Heart left ventricle (tissue), 16 donors: ENCODE data around the gene PRMT7. TPM values are rescaled to one million over a fixed set of nuclear protein-coding genes. Genes with fewer than 3 reads are reported as not detected.
A peak's percentile ranks its signal among the peaks of the same experiment; 100 is the strongest.

Experiments
- ATAC-seq, 4 donors: fragments of 200-7000 bp; cut with Tn5 transposase; one replicate each; pipeline ENCODE4 v1.9.1; 2020 to 2022; ENCODE audit warnings: moderate library complexity in 4 of 4, mild to moderate bottlenecking in 3 of 4, moderate number of reproducible peaks in 1 of 4
- DNase-seq, 5 donors: peaks; one replicate each; pipeline ENCODE4 v3.0.0-alpha.2; 2020
- H3K27ac ChIP-seq, 12 donors: fragments of 200-600 bp; sonication (generic) in 4 of 12; one replicate each; pipeline versions ENCODE4 v1.5.0 to v1.8.0; 2016 to 2022; ENCODE audit warnings: mild to moderate bottlenecking in 2 of 12
- H3K27me3 ChIP-seq, 9 donors: fragments of 200-600 bp; sonication (generic) in 2 of 9; one replicate each; pipeline versions ENCODE4 v1.5.1 to v1.8.0; 2016 to 2022; ENCODE audit warnings: mild to moderate bottlenecking in 3 of 9
- H3K36me3 ChIP-seq, 9 donors: fragments of 200-600 bp; sonication (generic) in 2 of 9; one replicate each; pipeline versions ENCODE4 v1.5.0 to v1.8.0; 2018 to 2022; ENCODE audit warnings: mild to moderate bottlenecking in 2 of 9
- H3K4me1 ChIP-seq, 12 donors: fragments of 200-600 bp; sonication (generic) in 4 of 12; one replicate each; pipeline versions ENCODE4 v1.5.0 to v1.8.0; 2016 to 2022; ENCODE audit warnings: mild to moderate bottlenecking in 3 of 12
- H3K4me3 ChIP-seq, 12 donors: fragments of 200-600 bp; sonication (generic) in 4 of 12; one replicate each; pipeline versions ENCODE4 v1.5.0 to v1.8.0; 2017 to 2022; ENCODE audit warnings: mild to moderate bottlenecking in 9 of 12, moderate library complexity in 4 of 12
- H3K9me3 ChIP-seq, 12 donors: fragments of 200-600 bp; sonication (generic) in 4 of 12; one replicate each; pipeline versions ENCODE4 v1.5.0 to v1.8.0; 2016 to 2022; ENCODE audit warnings: mild to moderate bottlenecking in 1 of 12
- POLR2A ChIP-seq, 2 donors: fragments of 450-650 bp; IDR thresholded peaks; one replicate each; pipeline ENCODE4 v1.6.1; 2017; ENCODE audit warnings: antibody characterized with exemption in 2 of 2, mild to moderate bottlenecking in 2 of 2, moderate library complexity in 2 of 2
- WGBS, 4 donors: extraction: QIAGEN DNeasy Blood & Tissue Kit in 2 of 4; methylation state at CpG; one replicate each; pipeline versions ENCODE4 v1.1.5 to v1.1.7; 2013 to 2018; 5-methylcytosine and 5-hydroxymethylcytosine counted together
- intact Hi-C, 10 donors: fragments of 100-400 bp; cut with DNase I; formaldehyde crosslinking; loops; one replicate each; pipeline versions ENCODE4 v1.11.1 to v1.14.2; 2022
- polyA plus RNA-seq, 2 donors: library from polyadenylated mRNA; stranded (reverse); fragments of 200-250 nt; gene quantifications; one replicate each; pipeline ENCODE4 v1.2.3, GENCODE V29; 2013
- total RNA-seq, 9 donors: library from RNA; depleted of rRNA in 2 of 9; stranded (reverse); fragments of >200 nt in 2 of 9; fragmentation: NEBNext Ultra II Directional in 3 of 9; extraction: Animal tissue kit (Norgen Biotek cat#: 25700) in 3 of 9; gene quantifications; one replicate each; pipeline versions ENCODE4 v1.1.0 to v1.2.4, GENCODE V29; 2016 to 2023
- TF ChIP-seq, protein P1 (sequence below), 12 donors: fragments of 200-600 bp; sonication (generic) in 4 of 12; IDR thresholded peaks; one replicate each; pipeline versions ENCODE4 v1.5.0 to v1.8.0; 2018 to 2022; ENCODE audit warnings: antibody characterized with exemption in 12 of 12, mild to moderate bottlenecking in 5 of 12
- donor health status: ischemic (EF 13 %, LVEDD 7.1; RV severe dilation, severe dysfunction).
- donor health status: healthy with polysubstance abuse.
- donor health status: DM: no; HTN: yes; CAD: no.
- donor health status: DM: no; HTN: no; CAD: no.
- donor health status: ischemic (EF 25% LVEDD 6.9; RV normal size, moderate dysfunction).
- donor health status: ischemic (EF 25% LVEDD 5.7; RV mildly dilated, moderate dysfunction).
- donor health status: healthy.
- donor health status: DM: yes; HTN: yes; CAD: no.
- donor health status: ischemic (EF 35%, LVEDD 5.7; RV mildly dilated, moderate dysfunction).
- donor health status: nonischemic (EF 11% LVEDD 7.7; RV severe dilation, severe dysfunction).
- donor health status: DM: yes; HTN: yes; CAD: no.
- donor health status: PGD.
- donor health status: ischemic (EF 29% LVEDD 5.4; RV normal size, mild dysfunction).
- donor health status: nonischemic (EF 23%, LVEDD 6.1; RV moderate dilation, normal function).

The PRMT7 gene
- total and polyA plus RNA-seq, 11 donors = 21.0 to 37.4 (median 30.7) TPM

DNA sequence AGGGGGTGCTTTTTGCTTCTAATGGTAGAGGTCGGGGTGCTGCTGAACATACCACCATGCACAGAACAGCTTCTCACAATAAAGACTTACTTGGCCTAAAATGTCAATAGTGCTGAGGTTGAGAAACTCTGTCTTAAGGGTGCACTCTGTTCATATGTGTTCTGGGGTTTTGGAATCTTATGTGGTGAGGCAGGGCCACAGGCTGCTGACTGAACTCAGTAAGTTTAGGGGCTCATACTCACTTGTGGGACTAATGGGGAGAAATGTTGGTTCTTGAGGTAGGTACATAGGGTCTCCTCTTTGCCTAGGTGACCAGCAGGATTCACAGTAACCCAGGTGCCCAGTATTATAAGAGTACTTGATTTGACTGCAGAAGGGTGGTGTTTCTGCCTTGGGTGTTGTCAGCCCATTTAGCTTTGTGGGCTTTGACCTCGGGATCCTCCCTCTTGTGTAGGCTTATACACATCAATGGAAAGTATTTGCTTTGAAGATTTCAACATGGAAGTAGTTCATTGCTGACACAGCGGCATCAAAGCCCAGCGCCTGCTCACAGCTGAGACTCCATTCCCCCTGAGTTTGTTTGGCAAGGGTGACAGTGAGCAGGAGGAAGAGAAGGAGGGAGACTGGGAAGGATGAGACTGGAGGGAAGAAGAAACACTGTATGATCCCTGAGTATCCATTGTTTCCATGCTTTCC is 29.3 kb upstream of the PRMT7 start:
- no peak overlapping the region for H3K4me3 ChIP-seq
- intact Hi-C loops = loop anchor here in 1 of 10 donors (1.0 kb wide), 1 partner anchor 13 kb away; no protein-coding TSS in a partner anchor
- H3K36me3 ChIP-seq = peaks cover 0 to 42% (median 34%) of the 10 kb centered on the region in 9 donors
- no peaks in the 10 kb centered on the region for H3K27me3 ChIP-seq
- no peaks in the 10 kb centered on the region for H3K9me3 ChIP-seq
- ATAC-seq (no peak), DNase-seq (no peak)
- WGBS, 4 donors = 87 to 92% (median 89%) methylated on average over 4 of the region's 4 CpGs
- TF ChIP-seq, protein P1, sequence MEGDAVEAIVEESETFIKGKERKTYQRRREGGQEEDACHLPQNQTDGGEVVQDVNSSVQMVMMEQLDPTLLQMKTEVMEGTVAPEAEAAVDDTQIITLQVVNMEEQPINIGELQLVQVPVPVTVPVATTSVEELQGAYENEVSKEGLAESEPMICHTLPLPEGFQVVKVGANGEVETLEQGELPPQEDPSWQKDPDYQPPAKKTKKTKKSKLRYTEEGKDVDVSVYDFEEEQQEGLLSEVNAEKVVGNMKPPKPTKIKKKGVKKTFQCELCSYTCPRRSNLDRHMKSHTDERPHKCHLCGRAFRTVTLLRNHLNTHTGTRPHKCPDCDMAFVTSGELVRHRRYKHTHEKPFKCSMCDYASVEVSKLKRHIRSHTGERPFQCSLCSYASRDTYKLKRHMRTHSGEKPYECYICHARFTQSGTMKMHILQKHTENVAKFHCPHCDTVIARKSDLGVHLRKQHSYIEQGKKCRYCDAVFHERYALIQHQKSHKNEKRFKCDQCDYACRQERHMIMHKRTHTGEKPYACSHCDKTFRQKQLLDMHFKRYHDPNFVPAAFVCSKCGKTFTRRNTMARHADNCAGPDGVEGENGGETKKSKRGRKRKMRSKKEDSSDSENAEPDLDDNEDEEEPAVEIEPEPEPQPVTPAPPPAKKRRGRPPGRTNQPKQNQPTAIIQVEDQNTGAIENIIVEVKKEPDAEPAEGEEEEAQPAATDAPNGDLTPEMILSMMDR (IDR thresholded peaks at IDR 0.05) = no peak
- TF ChIP-seq POLR2A (IDR thresholded peaks at IDR 0.05) = no peak
- peak overlapping the region in 10 of 12 donors; percentile 62 to 93 (median 81) for H3K27ac ChIP-seq
- H3K4me1 ChIP-seq = peaks cover 6 to 74% (median 50%) of the 10 kb centered on the region in 12 donors

DNA sequence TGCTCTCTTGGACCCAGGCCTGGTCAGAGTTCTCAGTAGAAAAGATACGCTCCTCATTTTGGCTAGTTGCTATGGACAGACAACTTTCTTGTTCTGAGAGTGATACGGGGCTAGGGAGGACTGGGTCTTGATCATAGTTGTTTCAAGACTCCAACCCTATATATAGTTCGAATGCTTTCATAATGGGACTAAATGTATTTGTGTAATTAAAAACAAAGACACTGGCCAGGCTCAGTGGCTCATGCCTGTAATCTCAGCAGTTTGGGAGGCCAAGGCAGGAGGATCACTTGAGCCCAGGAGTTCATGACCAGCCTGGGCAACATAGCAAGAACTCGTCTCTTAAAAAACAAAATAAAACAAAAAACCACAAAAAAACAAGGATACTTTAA is 28.8 kb upstream of the PRMT7 start:
- H3K27me3 ChIP-seq = no peaks in the 10 kb centered on the region
- peaks cover 9 to 80% (median 52%) of the 10 kb centered on the region in 12 donors for H3K4me1 ChIP-seq
- peak overlapping the region; percentile 72 to 95 (median 84) for H3K27ac ChIP-seq
- intact Hi-C loops = no loop called here
- ATAC-seq = no peak
- TF ChIP-seq POLR2A (IDR thresholded peaks at IDR 0.05) = no peak
- TF ChIP-seq, protein P1 (IDR thresholded peaks at IDR 0.05) = no peak
- 73 to 90% (median 79%) methylated on average over 4 of the region's 4 CpGs for WGBS, 4 donors
- peaks cover 0 to 42% (median 34%) of the 10 kb centered on the region in 9 donors for H3K36me3 ChIP-seq
- no peak for DNase-seq
- H3K9me3 ChIP-seq = no peaks in the 10 kb centered on the region
- no peak overlapping the region for H3K4me3 ChIP-seq

DNA sequence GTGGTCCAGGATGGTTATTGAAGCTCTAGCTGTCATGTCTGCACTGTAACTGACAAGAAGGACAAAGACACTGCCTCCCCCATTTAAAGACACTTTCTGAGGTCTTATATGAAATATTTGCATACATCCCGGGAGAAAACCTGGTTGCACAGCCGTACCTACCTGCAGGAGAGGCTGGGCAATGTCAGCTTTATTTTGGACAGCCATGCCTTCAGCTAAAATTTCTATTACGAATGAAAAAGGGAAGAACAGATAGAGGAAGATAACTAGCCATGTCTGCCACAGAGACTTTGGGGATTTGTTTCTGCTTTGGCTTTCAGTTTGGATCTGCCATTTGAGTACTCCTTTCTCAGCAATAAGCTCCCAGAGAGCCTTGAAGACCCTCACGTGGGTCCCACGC is 27.5 kb upstream of the PRMT7 start:
- H3K36me3 ChIP-seq = peaks cover 0 to 46% (median 30%) of the 10 kb centered on the region in 9 donors
- TF ChIP-seq POLR2A (IDR thresholded peaks at IDR 0.05) = no peak

DNA sequence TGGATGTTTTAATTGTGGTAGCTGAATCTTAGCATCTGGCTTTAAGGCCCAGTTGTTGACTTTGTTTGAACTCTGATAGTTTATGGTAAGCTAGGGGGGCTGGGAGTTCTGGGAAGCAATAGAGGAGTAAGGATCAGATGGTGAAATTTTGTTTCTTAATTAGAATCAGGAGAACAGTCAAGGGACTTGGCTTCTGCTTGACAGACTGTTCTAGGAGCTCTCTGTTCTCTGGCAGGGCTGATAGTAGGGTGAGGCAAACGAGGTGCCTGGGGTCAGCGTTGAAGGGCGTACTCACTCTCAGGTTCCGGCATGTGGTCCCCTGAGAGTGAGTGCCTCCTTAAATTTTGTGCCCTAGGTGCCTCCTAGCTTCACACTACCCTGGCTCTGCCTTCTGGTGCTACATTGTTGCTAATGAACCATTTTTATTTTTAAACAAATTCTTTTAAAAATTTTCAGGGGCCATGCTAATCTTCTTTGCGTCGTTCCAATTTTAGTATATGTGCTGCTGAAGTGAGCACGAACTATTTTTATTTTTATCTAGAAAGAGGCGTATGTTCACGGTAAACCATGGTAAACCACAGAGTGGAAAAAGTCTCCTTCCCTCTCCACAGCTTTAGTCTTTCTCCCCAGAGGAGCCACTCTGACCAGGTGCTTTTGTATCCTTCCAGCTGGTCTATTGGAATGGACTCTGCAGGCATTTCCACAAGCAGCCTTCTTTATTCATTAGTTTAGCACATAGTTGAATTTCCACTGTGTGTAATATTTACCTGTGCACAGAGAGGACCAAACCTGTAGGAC is 26.8 kb upstream of the PRMT7 start:
- DNase-seq = peak in 1 of 5 donors; percentile 59
- Histone ChIP-seq H3K36me3 (peaks cover 0 to 48% (median 32%) of the 10 kb centered on the region in 9 donors), H3K9me3 (no peaks in the 10 kb centered on the region), H3K4me1 (peaks cover 21 to 99% (median 71%) of the 10 kb centered on the region in 12 donors), H3K4me3 (peak overlapping the region in 1 of 12 donors; percentile 25), H3K27ac (peak overlapping the region; percentile 72 to 95 (median 84)), H3K27me3 (no peaks in the 10 kb centered on the region)
- TF ChIP-seq, protein P1 (IDR thresholded peaks at IDR 0.05) = no peak
- no peak for TF ChIP-seq POLR2A (IDR thresholded peaks at IDR 0.05)
- intact Hi-C loops = loop anchor here in 1 of 10 donors (2.0 kb wide), 1 partner anchor 19 kb away; the partner anchor contains the start of gene SLC7A6
- ATAC-seq = peak; percentile 72
- WGBS, 4 donors = 35 to 57% (median 42%) methylated on average over 9 of the region's 9 CpGs

More for the DNA sequence above, 27.5 kb upstream of the PRMT7 start:
- ATAC-seq (no peak), DNase-seq (no peak)
- Histone ChIP-seq H3K4me1 (peaks cover 19 to 93% (median 65%) of the 10 kb centered on the region in 12 donors), H3K27ac (peak overlapping the region; percentile 72 to 95 (median 84)), H3K27me3 (no peaks in the 10 kb centered on the region), H3K4me3 (peak overlapping the region in 1 of 12 donors; percentile 25), H3K9me3 (no peaks in the 10 kb centered on the region)
- intact Hi-C loops = no loop called here
- WGBS, 4 donors = 62 to 75% (median 64%) methylated on average over 5 of the region's 5 CpGs
